Posterior vena cava (tissue), 2 donors: Measurements from ENCODE around the gene RPS19. TPM values are rescaled to one million over a fixed set of nuclear protein-coding genes. Genes with fewer than 3 reads are reported as not detected.
"Not testable (repeated sequence)": the region's sequence is repeated elsewhere in the genome, so short reads cannot be mapped to it uniquely, and the experiment has no call there.

Experiments used
- DNase-seq: peaks from one replicate; pipeline ENCODE4 v3.0.0-alpha.2; 2020; ENCODE audit warnings: low spot score
- intact Hi-C, 2 donors: fragments of 100-400 bp; cut with DNase I; formaldehyde crosslinking; loops; one replicate each; pipeline versions ENCODE4 v1.14.1 to v1.14.2; 2022 to 2023
- total RNA-seq, 2 donors: library from RNA; stranded (reverse); fragmentation: NEBNext Ultra II Directional; extraction: Animal tissue kit (Norgen Biotek cat#: 25700); gene quantifications; one replicate each; pipeline ENCODE4 v1.2.1, GENCODE V29; 2021
- donor health status: DM: yes; HTN: yes; CAD: no.
- donor health status: DM: yes; HTN: yes; CAD: no.

Gene RPS19
- total RNA-seq, 2 donors from 2014 or later = 982 to 1,008 TPM

DNA sequence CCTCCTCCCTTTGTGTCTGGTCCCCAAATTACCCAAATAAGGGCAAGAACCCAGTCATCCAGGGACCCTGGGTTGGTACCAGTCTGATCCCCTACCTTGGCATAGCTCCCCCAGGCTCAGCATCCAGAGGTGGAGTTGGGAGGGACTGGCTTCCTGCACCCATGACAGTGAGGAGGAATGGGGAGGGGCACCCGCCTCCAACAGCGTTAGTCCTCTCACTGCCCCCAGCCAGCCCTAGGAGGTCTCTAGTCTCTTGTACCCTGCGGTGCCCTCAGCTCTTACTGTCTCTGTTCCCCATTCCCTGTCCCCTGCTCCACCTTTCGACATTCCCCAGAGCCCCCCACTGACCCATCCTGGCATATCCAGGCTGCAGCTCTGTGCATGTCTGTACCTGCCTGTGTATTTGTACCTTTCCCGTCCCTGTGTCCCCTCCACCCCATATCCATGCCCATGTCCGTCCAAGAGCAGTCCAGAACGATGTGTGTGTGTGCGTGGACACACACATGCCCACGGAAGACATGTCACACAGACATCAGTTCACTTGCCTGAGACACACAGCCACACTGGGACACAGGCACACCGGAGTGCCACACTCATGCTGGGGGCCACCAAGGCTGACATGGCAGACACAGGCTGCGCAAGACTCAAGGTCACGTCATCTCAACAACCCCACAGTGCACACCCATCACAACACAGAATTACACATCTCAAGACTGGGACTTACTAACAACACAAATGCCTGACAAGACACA is 50.4 kb downstream of the RPS19 start:
- intact Hi-C loops = no loop called here

DNA sequence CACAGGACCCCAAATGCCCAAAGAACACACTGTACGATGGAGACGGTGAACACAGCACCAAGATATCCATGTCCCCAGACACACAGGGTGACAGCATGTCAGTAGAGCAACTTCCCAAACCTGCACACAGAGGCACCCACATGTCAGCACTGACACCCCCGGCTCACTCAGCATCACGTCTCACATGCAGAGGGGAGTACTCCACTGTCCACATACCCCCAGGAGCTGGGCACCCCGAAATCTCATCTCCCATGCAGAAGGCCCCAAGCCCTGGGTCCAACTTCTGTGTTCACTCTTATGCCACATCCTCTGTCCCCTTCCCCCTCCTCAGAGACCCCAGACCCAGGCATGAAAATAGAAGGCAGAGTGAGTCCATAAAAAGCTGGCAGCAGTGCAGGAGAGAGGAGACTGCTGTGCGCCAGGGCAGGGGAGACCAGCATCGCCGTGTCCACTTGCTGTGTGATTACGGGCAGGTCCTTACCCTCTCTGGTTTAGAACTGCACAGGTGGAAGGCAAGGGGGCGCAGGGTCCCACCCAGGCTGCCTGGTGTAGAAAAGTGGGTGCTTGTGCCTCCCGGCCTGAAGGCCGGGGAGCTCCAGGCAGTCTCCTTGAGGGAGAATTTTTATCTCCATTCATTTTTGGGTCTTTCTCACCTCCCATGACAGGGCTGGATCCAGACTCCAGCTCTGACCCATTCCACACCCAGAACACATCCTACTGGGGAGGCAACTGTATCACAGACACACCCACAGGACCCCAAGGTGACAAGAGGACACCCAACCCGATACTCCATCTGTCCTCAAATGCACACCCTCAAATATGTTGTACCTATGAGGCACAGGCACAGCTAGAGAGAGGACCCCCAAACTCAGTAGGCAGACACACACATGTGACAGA is 51.2 kb downstream of the RPS19 start:
- intact Hi-C loops = no loop called here
- no peak for DNase-seq

More for the DNA sequence above, 50.4 kb downstream of the RPS19 start:
- DNase-seq = no peak

DNA sequence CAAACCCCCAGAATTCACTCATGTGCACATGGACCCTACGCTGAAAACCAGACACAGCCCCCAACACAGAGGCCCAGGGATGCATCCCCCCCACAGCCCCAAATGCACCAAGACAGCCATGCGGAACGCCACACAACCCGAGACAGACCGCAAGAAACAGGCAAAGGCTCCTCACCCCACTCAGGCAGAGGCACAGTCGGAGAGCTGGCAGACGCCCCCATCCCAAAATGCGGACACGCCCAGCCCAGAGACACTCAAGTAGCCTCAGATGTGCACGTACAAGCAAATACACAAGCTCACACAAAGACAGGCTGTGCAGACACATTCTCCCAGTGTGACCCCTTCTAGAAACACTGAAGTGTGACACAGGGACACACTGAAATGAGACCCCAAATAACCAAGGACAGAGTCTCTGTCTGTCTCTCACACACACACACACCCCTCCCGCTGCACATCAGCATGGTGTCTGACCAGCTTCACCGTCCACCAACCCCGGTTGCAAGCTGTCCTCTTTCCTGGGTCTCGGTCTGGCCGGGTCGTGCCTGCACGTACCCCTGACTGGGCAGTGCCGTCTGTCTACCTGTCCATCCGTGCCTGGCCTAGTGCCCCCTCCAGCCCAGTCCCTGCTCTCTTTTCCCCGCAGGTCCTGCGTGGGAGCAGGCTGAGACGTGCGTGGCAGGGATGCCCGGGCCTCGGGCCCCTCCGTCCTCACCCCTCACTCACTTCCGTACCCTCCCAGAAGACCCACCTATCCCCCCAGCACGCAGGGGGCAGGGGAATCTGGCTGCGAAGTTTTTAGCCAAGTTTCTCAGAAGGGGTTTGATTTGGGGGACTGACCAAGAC is 52.1 kb downstream of the RPS19 start:
- intact Hi-C loops = no loop called here
- no peak for DNase-seq

DNA sequence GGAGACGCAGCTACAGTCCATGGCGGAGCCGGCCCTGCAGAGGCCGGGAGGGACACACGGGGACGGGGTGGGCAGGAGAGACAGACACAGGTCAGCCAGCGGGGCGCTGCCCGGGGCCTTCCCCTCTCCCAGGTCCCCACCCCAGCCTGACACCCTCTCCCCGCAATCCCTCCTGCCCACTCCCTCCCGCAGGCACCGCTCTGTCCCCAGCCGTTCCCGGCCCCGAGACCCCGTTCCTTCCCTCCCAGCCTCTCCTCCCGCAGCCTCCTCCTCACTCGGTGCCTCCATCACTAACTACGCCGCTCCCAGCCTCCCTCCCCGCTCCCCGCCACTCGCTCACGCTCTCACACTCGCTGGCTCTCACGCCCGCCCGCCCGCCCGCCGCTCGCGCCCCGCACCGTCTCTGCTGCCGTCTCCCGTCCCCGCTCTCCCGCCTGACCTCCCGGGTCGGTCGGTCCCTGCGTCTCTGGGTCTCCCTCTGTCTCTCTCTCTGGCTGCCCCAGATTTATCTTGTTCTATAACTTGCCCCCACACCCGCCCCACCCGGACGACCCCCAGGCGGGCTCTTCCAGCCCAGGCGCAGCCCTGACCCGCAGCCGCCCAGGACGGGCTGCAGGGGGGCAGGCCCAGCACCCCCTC is 53.0 kb downstream of the RPS19 start:
- intact Hi-C loops = no loop called here
- no peak for DNase-seq

DNA sequence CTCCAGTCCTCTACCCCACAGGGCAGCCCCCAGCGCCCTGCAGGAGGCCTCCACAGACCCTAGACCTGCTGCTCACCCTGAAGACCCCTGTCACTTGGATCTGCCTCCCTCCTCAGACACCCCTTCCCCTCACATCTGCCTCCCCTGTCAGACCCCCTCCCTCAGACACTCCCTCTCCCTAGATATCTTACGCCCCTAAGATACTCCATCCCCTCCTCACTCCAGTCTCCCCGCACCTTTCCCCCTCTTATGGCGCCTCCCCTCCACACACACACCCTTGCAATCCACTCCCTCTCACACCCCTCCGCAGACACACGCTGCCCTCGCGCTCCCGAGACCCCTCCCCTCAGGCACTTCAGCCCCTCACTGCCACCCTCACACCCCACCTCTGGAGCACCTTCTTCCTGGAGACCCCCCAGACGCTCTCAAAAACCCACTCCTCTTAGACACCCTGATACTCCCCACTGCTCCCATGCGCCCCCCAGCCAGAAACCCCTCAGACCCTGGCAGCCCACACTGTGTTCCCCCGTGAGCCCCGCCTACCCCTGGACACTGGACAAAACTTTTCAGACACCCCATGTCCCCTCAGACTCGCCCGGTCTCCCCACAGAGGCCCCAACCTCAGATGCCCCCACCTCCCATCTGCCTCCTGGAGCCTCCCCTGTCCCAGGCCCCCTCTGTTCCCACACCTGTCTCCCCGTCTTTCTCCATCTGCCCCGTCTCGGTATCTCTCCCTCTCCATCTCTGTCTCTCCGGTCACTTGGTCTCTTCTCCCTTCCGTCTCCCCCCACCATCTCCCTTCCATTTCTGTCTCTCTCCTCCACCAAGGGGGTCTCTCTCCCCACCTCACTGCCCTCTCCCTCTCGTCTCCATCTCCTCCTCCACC is 53.7 kb downstream of the RPS19 start:
- DNase-seq = no peak
- intact Hi-C loops = no loop called here

DNA sequence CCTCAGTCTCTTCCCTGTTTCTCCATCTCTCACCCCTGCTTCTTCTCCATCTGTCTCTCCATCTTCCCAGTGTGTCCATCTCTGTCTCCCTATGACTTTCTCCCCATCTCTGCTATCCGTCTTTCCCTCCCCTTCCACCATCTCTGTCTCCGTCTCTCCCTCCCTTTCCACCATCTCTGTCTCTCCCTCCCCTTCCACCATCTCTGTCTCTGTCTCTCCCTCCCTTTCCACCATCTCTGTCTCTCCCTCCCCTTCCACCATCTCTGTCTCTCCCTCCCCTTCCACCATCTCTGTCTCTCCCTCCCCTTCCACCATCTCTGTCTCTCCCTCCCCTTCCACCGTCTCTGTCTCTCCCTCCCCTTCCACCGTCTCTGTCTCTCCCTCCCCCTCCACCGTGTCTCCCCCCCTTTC is 54.4 kb downstream of the RPS19 start:
- DNase-seq, intact Hi-C loops: not testable (repeated sequence)

DNA sequence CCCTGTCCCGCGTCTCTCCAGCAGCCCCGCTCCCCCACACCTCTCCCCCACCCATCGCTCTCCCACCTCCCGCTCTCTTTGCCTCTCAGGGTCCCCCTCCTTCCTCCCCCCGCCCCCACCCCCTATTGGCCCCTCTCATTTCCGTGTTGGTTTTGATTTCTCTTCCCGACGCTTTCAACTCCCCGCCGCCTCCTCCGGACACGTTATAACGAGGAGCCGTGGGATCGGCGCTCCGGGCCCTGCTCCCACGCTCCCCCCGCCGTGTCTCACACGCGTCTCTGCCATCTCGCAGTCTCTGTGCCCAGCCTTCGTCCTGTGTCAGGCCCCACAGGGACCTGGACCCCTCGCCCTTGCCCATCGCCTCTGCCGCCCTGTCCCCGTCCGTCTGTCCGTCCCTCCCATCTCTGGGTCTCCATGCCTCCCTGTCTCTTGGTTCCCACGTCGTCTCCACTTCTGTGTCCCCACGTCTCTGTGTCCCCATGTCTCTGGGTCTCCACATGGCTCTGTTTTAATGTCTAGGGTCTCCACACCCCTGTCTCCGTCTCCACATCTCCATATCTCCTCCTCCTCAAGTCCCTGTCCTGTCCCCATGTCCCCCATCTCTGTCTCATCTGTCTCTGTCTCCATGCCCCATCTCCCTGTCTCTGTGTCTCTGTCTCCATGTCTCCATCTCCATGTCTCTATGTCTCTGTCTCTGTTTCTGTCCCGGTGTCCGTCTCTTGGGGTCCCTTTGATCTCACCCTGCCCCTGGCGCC is 55.1 kb downstream of the RPS19 start:
- no peak for DNase-seq
- intact Hi-C loops = no loop called here

DNA sequence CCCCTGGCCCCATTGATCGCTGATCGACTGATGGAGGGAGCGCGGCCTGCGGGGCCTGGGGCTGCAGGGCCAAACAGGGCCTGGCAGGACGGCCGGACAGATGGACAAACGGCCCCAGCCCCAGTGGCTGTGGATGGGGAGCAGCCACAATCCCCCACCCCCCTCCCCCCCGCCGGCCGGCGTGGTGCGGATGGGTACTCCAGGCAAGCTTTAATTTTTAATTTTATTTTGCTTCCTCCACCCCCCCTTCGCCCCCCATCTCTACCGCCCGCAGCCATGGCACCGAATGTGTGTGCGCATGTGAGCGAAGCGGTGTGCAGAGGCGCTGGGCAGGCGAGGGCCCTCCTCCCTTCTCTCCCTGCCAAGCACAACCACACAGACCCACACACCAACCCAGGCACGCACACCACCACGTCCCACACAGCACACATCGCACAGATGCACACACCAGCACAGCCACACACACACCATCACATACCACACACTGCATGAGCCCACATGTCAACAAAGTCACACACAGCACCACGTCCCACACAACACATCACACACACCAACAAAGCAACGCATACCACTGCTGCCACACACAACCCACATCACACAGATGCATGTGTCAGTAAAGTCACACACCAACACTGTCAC is 55.8 kb downstream of the RPS19 start:
- DNase-seq = no peak
- intact Hi-C loops = no loop called here

DNA sequence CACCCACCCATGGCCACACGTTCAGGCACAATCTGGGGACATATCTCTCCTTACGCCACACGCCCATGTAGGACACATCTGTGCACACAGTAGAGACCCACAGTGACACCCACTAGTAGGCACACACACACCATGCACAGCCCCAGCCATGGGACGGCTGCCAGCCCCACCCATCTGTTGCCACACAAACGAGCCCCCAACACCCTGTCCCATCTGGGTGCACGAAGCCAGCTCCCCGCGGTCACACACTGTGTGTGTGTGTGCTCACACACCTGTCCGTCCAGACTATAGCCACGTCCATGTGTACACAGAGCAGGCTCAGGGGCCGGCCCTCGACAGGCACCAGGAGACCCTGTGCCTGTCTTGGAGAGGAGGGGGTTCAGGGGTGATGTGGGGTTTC is 57.6 kb downstream of the RPS19 start:
- DNase-seq = no peak
- intact Hi-C loops = no loop called here

DNA sequence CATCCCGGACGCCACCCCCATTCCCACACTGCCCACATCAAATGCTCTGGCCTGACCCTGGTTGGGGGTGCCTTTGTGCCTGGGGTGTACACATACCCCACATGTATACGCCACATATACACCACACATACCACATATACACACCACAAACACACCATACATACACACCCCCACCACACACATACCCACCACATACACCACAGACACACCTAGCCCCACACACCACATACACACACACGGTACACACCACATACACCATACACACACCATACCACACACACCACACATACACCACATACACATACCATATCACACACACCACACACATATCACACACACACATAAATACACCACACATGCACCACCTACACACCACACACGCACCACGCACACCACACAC is 58.0 kb downstream of the RPS19 start:
- intact Hi-C loops = no loop called here

DNA sequence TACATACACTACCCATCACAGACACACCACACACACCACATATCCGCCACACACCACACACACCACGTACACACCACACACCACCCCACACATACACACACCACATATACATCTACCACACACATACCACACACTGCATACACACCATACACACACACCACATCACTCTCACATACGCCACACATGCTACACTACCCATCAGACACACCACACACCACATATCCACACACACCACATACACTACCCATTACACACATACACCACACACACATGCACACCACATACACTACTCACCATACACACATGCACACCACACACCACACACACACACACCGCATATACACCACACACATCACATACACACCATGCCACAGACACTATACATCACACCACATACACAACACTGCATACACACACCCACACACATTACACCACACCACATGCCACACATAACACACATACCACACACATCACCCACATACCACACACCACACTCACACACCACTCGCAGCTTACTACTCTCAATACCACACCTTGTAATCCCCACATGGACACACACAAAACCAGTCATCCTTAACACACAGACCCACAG is 58.7 kb downstream of the RPS19 start:
- intact Hi-C loops = no loop called here
- no peak for DNase-seq

More for the DNA sequence above, 58.0 kb downstream of the RPS19 start:
- DNase-seq = no peak

DNA sequence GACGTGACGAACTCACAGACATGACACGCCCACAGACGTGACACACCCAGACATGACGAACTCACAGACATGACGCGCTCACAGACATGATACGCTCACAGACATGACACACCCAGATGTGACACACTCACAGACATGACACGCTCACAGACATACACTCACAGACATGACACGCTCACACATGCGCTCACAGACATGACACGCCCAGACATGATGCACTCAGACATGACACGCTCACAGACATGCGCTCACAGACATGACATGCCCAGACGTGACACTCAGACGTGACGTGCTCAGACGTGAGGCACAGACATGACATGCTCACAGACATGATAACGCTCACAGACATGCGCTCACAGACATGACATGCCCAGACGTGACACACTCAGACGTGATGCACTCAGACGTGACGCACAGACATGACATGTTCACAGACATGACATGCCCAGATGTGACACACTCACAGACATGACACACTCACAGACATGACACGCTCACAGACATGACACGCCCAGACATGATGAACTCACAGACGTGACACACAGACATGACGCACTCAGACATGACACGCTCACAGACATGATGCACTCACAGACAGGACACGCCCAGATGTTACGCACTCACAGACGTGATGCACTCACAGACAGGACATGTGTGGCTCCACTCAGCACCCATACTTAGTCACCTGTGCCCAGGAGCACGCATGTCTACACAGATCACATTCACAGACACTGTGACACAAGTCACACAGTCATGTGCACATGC is 60.1 kb downstream of the RPS19 start:
- intact Hi-C loops = no loop called here
- DNase-seq = no peak

DNA sequence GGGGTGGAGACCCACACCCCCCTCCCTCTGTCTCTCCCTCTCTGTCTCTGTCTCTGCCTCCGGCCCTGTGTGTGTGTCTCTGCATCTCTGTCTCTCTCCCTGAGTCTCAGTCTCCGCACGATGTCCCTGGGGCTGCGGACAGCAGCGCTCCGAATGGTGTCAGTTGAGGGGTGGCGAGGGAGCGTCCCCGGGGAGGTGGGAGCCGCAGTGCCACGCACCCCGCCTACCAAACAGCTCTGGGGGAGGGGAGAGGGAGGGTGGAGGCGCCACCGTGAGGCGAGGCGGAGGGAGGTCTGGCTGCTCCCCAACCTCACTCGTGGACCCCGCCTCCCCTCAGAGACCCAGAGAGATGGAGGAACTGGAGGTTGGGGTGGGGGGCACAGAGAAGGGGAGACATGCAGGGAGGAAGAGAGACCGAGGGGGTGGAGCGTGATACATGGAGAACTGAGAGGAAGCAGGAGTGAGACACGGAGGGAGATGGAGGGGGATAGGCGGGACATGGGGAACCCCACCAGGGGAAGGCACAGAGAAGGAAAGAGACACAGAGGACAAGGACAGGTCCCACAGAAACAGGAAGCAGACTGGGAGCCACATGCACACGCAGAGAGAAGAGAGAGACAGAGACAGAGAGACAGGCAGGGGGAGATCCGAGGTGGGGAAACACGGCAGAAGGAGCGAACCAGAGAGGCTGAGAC is 61.0 kb downstream of the RPS19 start:
- no peak for DNase-seq
- intact Hi-C loops = no loop called here

DNA sequence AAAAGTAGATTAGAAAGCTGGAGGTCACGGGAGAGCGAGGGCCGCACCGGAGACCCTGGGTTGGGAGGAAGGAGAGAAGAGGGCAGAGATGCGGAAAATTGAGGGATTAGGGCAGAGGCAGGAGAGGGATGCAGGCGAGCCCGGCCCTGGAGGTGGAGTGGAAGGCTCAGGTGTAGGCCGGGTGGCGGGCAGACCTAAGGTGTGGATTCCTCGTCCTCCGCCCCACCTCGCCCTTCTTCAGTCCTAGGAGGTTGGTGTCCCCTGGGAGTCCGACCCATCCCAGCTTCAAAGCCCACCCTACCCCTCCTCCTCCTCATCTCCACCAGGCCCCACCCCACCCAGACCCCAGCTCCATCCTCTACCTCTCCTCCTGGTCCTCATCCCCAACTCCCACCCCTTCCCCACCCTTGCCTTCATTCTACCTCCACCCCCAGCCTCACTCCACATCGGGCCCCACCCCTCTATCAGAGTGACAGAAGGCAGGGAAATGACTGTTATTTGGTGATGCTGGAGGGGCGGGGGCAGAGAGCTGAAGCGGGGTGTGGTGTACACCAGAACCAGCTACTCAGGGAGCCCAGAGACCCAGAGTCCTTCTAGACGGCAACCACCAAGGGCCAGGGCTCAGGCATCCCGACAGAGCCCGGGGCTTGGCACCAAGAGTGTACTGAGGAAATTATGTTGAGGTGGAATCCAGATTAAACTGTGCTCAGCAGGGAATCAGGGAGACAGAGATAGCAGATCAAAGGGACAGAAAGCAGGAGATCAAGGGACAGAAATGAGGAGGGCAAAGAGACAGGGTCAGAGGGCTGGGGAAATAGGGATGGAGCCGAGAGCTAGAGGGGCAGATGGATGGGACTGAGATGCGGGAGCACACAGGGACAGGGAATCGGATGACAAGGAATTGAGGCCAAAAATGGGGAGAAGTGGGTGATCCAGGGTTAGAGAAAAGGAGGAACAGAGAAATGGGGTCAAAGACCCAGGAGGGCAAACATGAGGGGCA is 61.8 kb downstream of the RPS19 start:
- DNase-seq = no peak
- intact Hi-C loops = no loop called here
